NCI-H2081 treated with DMSO at 0.1 percent for 48 hours (cell line): ENCODE data around the gene MPZL3.

Experiments
- DNase-seq: peaks from one replicate; lab custom pipeline; 2025; lab: John Stamatoyannopoulos, UW

Gene MPZL3

DNA sequence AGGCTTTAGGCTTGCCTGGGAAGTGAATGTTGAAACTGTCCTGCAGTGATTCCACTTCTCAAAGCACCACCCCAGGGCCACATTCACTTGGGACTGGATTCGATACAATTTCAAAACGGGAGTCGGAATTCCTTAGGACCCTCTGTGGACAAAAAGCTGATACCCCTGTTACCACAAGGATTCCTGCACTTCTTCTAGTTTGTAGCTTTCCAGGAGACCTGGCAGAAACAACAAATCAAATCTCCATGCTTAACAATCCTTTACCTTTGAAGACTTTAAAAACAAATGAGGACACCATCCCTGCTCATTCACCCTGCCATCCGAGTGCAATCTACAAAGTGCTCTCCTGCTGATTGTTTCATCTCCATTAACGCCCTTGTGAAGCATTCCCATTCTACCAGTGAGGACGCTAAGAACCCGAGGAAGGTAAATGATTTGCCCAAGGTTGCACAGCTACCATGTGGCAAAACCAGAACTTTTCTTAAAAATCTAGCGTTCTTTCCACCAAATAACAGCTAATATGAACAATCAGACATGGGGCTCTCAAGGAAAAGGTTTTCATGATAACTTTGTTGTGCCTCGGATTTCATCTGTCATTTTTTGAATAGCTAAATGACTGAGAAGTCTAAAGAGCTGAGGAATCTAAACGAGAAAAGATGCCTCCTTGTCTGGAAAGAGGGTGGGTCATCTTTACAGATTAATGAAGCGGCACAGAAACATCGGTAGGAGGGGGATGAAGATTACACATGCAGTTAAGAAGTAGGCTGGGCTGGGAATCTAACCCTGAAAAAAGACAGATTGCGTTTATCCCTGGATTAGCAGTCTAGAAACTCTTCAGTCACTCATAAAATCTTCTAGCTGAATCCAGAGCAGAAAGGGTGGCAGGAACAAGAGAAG, 12.7 kb upstream of the MPZL3 start:
- no peak for DNase-seq

GRCh38 chr11:118263695-118264568, 11.8 kb upstream of the MPZL3 start, which contains the start of gene MPZL2:
Gene MPZL2 (minus strand): TSS chr11:118264297. CDS start chr11:118264153, 144 bp downstream.
- peak; percentile 24 for DNase-seq

DNA sequence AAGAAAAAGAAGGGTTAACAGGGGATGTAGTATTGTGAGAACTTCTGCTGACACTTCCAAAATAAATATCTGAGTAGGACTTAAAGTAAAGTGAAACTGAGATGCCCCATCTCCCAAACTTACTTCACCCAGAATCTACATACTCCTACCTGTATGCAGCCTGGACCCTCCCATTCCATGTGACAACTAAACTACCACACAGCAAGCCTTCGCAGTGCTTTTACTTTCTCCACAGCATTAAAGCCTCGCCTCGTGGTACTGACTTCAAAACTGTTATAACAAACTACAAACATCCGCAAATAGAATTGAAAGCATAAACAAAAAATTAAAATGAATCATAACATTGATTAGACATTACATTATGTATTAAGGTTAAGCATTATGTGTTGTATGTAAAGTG, 10.9 kb upstream of the MPZL3 start:
- DNase-seq, result no peak

DNA sequence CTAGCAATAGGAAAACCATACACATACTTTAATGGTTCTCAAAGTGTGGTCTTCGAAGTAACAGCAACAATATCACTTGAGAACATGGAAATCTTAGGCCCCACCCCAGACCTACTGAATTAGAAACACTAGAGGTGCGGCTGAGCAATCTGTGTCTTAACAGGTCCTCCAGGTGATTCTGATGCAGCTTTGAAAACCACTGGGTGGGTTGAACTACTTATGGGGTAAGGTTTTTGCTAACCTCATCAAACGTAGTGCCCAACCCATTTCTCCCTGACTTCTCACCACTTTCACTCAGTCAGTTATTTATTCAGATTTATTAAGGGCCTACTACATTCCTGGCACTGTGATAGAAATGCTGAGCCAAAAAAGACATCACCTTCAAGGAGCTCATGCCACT, 8.2 kb upstream of the MPZL3 start:
- no peak for DNase-seq

GRCh38 chr11:118259138-118259537, 7.0 kb upstream of the MPZL3 start:
- no peak for DNase-seq

- DNase-seq, result no peak
Measured at GRCh38 chr11:118258410-118258809, 6.2 kb upstream of the MPZL3 start.

GRCh38 chr11:118252688-118253087, 523 bp upstream of the MPZL3 start:
- no peak for DNase-seq

DNA sequence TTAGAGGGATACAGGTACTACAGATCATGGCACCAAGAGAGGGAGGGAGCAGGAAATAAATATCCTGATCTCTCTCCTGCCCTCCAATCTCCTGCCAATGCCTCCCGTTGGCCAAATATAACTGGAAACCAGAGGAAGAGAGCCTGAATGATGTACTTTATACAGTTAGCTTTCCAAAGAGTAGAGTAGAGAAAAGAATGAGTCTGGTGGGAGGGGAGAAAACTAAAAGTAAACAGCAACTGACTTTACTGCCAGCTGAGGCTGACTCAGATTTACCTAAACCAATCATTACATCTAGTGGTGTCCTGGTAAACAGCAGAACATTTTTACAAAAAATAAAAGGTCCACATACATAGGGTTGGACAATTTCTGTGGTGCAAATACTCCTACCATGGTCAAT, 5.1 kb downstream of the MPZL3 start:
- no peak for DNase-seq

DNA sequence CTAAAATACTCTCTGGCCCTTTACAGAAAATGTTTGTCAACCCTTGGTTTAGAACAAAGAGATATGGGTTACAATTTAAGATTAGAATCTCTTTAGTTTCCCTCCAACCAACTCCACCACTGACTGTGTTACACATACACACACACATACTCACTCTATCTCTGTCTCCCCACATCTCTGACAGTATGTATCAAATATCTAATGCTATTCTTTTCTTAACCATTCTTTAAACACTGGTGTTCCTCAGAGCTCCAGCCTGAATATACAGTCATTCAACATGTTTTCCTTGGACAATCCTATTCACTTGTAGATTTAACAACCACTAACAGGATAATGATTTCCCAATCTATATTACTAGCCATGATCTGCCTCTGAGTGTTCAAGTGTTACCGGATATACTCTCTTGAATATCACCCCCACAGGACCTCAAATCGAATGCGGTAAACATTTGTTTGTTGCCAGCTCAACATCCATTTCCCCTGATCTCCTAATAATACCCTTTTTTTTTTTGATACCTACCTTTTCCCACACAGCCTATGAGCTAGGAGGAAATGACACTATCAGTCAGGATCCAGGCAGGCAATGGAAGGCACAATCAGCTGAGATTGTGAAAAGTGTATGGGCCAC, 6.1 kb downstream of the MPZL3 start:
- no peak for DNase-seq

GRCh38 chr11:118243993-118244762, 8.0 kb downstream of the MPZL3 start:
- DNase-seq, result no peak

- no peak for DNase-seq
Measured at GRCh38 chr11:118243161-118243560, 9.0 kb downstream of the MPZL3 start.

- DNase-seq, result no peak
Measured at GRCh38 chr11:118241764-118242098, 10.4 kb downstream of the MPZL3 start.

DNA sequence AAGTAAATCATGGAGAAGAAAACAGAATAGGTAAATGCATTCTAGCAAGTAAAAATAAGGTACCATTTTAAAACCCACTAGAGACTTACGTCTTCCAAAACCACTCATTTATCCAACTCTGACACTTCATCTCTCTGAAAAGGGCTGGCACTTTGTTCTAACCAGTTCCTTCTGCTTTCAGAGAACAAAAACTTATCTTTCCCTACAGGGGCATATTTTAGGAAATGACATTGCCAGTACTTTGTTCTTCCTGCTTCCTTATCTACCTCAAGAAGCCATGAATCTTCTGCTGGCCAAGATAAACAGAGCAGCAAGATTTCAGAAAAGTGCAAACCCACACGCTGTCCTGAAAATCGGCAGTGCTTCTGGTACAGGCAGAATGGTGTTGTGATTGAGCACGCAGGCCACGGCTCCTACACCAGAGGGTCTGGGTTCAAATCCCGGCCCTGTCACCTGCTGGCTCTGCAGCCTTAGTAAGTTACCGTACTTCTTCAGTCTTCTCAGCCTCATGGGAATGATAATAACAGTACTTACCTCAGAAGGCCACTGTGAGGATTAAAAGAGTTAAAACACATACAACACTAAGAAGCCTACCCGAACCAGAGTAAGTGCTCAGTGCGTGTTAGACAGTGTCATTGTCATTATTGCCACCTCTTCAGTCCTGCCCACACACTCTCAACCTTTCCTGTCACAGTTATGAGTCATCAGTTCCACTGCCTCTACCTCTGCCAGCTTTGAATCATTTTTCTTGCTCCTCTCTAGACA, 11.0 kb downstream of the MPZL3 start:
- no peak for DNase-seq

DNA sequence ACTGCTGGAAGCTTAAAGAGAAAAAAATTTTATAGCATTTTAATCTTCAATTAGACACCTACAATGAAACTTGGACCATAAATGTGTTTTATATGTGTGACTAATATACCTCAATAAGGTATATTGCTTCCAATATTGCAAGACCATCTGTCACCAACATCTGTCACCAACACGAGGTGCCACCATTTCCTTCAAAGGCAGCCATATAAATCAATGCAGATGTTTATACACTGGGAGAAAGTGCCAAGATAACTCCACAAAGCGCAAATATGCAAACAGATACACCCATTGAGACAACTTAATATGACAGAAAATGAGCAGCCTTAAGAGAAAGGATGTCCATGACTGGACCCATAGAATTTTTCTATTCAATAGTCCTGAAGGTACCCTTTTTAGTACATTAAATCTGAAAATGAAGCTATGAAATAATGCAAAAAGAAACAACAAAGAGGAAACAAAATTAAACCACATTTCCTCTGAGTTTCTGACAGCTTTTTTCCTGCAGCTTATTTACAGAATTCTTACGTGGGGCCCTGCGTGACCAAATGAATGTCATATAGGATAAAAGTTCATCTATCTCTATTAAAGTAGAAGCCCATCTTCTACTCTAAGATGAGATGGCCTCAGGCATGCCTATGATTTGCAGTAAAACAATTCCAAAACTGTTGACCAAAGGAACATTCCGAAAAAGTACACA, 12.5 kb downstream of the MPZL3 start:
- no peak for DNase-seq

DNA sequence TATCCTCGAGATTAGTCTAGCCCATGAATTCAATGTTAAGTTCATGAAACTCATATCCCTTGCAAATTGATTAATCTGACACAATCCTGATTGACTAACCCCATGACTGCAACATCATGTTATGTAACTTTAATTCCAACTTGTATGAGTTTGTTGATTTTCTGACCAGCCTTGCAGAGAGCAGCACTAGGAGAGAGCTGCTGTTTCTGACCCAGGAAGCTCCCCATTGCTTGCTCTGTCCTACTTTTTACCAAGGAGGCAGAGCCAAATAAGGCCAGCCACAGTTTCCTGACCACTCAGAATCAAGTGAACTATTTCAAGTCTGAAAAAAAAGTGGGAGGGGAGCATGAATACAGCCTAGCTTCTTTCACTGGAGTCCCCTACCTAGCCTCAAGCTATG, 13.2 kb downstream of the MPZL3 start:
- DNase-seq, result no peak

- DNase-seq, result no peak
Measured at GRCh38 chr11:118238421-118238820, 13.7 kb downstream of the MPZL3 start.

DNA sequence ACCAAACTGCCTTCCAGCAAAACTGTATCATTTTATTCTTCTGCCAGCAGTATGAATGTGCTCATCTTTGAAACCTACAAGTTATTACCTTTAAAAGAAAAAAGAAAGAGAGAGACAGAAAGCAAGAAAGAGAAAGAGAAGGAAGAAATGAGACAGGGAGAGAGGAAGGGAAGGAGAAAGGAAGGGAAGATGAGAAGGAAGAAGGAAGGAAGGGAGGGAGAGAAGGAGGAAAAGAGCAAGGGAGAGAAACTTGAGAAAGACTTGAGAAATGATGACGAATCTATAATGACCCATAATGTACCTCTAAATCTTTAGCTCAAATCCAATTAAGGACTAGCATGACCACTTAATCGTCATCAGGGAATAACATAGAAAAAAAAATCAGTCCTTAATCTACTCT, 16.0 kb downstream of the MPZL3 start:
- DNase-seq, result no peak

DNA sequence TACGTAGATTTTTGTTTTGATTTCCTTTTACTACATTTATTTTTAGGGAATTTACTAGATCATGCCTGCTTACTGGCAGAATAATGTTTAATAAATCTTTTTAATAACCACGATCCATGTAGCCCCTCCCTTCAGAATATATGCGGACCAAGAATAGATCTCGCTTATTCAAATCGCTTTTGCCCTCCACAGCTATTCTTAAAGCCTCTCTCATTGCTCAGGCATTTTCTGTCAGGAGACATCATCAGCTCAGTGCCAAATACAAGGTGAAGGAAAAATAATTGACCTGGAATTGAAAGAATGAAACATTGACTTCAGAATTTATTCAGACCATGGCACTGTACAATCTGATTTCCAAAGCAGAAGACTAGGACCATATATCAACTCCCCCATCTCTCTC, 17.3 kb downstream of the MPZL3 start:
- DNase-seq, result no peak

DNA sequence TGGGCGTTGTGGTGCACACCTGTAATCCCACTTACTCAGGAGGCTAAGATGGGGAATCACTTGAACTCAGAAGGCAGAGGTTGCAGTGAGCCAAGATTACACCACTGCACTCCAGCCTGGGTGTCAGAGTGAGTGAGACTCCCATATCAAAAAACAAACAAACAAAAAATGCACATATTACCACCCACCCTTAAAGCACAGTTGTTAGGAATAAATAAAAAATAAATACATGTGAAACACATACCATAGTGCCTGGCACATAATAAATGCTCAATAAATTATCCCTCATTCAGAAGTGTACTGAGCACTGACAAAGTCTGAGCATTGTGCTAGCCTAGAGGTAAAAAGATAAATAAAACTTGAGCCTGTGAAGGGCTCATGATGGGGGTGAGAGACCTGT, 18.3 kb downstream of the MPZL3 start:
- no peak for DNase-seq

DNA sequence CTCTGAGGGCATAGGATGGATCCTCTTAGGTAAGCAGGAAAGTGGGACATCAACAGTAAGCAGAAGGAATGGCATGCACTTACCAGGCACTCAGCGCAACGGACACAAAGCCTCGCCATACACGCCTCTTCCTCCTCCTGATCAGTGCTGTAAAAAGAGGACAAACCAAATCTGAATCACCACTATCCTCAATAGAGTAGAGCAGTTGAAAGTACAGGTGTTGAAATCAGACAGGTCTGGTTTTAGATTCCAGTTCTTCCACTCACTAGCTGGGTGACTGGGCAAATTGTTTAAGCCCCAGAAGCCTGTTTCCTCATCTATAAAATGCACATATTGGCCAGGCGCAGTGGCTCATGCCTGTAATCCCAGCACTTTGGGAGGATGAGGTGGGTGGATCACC, 18.8 kb downstream of the MPZL3 start:
- no peak for DNase-seq

DNA sequence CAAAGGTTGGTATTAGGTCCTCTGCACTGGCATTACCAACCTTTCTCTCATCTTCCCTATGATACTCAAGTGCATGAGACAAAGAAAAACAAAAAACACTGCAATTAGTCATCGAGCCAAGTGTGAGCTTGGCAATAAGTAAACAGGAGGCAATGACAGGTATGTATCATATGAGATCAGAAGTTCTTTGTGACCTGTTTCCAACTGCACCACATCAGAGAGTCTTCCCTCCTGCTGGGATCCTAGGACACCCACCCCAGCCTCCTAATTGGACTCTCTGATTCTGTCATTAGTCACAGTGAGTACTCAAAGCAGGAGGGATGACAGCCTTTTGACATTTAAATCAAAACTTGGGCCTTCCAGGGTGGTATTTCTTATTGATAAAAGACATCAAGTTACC, 19.5 kb downstream of the MPZL3 start:
- no peak for DNase-seq
